ENCODE results near the gene ILF2. TPM values are rescaled to one million over a fixed set of nuclear protein-coding genes. Genes with fewer than 3 reads are reported as not detected.

The ILF2 gene
- polyA plus RNA-seq, 1 of the 3 experiments (the other 2 are of a cell fraction), result 189 TPM

GRCh38 chr1:153642161-153642560, 28.6 kb downstream of the ILF2 start:
- Histone ChIP-seq H3K9me2 (no peaks in the 10 kb centered on the region), H3K9ac (no peak overlapping the region), H2AFZ (ENCODE audit: low read depth) (no peak overlapping the region), H3K4me3 (ENCODE audit: low read depth in 2 of 2, low read length in 1 of 2) (no peak overlapping the region), H4K20me1 (ENCODE audit: insufficient read depth) (no peaks in the 10 kb centered on the region), H3K27ac (ENCODE audit: low read depth in 2 of 2, low read length in 1 of 2) (no peak overlapping the region), H3K9me3 (no peaks in the 10 kb centered on the region), H3K4me2 (no peak overlapping the region), H3K27me3 (ENCODE audit: insufficient read depth) (no peaks in the 10 kb centered on the region), H3F3A (replicated peaks; ENCODE audit: insufficient read depth) (peaks cover 36% of the 10 kb centered on the region), H3K79me2 (ENCODE audit: insufficient read depth) (peaks cover 60% of the 10 kb centered on the region), H3K36me3 (replicated peaks in 1 of 2; ENCODE audit: control insufficient read depth in 1 of 2, insufficient read depth in 2 of 2, low read length in 1 of 2) (peaks cover 82 to 92% of the 10 kb centered on the region in 2 experiments), H3K4me1 (ENCODE audit: control insufficient read depth in 1 of 2, insufficient read depth in 2 of 2, low read depth in 1 of 2, low read length in 1 of 2) (no peaks in the 10 kb centered on the region)
- ChIA-PET CTCF (no interaction called here), POLR2A (no interaction called here)
- DNase-seq, result no peak
- no peak for TF ChIP-seq FOXM1 (IDR thresholded peaks at IDR 0.05; ENCODE audit: low read depth)
- TF ChIP-seq GABPA (IDR thresholded peaks at IDR 0.05; ENCODE audit: low read depth), result no peak
- no peak for TF ChIP-seq RAD21 (IDR thresholded peaks at IDR 0.05; ENCODE audit: low read length)
- no peak for TF ChIP-seq TCF12 (IDR thresholded peaks at IDR 0.05)
- no peak for TF ChIP-seq MEF2A (IDR thresholded peaks at IDR 0.05; ENCODE audit: borderline replicate concordance, low read depth)
- TF ChIP-seq TAF1 (IDR thresholded peaks at IDR 0.05; ENCODE audit: borderline replicate concordance, low read depth, low read length), result no peak
- no peak for TF ChIP-seq CHD2 (IDR thresholded peaks at IDR 0.05; ENCODE audit: low read length, partially characterized antibody)
- TF ChIP-seq USF1 (IDR thresholded peaks at IDR 0.05; ENCODE audit: borderline replicate concordance, low read depth), result no peak
- no peak for TF ChIP-seq NFIC (IDR thresholded peaks at IDR 0.05; ENCODE audit: borderline replicate concordance)
- no peak for TF ChIP-seq RFX5 (IDR thresholded peaks at IDR 0.05; ENCODE audit: low read length)
- TF ChIP-seq JUND (IDR thresholded peaks at IDR 0.05), result no peak
- TF ChIP-seq YY1 (IDR thresholded peaks at IDR 0.05; ENCODE audit: low read depth), result no peak
- no peak for TF ChIP-seq RXRA (IDR thresholded peaks at IDR 0.05; ENCODE audit: borderline replicate concordance, low read depth)
- no peak for TF ChIP-seq EP300 (IDR thresholded peaks at IDR 0.05; ENCODE audit: borderline replicate concordance in 1 of 2, low read depth in 1 of 2, low read length in 1 of 2)
- no peak for TF ChIP-seq FOXJ3 (CRISPR knock-in tag; IDR thresholded peaks at IDR 0.05)
- no peak for TF ChIP-seq POLR2AphosphoS5 (IDR thresholded peaks at IDR 0.05; ENCODE audit: low read depth, low read length)
- TF ChIP-seq SMC3 (IDR thresholded peaks at IDR 0.05; ENCODE audit: low read depth, low read length), result no peak
- no peak for TF ChIP-seq CTCF (IDR thresholded peaks at IDR 0.05)
- 92% methylated on average over 11 of the region's 11 CpGs for WGBS (ENCODE audit: low lambda C conversion rate)

- Histone ChIP-seq H3K27ac (ENCODE audit: low read depth in 2 of 2, low read length in 1 of 2) (no peak overlapping the region), H3K79me2 (ENCODE audit: insufficient read depth) (peaks cover 73% of the 10 kb centered on the region), H4K20me1 (ENCODE audit: insufficient read depth) (no peaks in the 10 kb centered on the region; the same call in 1 of the 2 replicates), H3K9me2 (no peaks in the 10 kb centered on the region), H3K4me1 (ENCODE audit: control insufficient read depth in 1 of 2, insufficient read depth in 2 of 2, low read depth in 1 of 2, low read length in 1 of 2) (no peaks in the 10 kb centered on the region; a peak in 1 of 4 replicates), H3F3A (replicated peaks; ENCODE audit: insufficient read depth) (peaks cover 34% of the 10 kb centered on the region), H3K9ac (no peak overlapping the region), H2AFZ (ENCODE audit: low read depth) (no peak overlapping the region), H3K4me3 (ENCODE audit: low read depth in 2 of 2, low read length in 1 of 2) (no peak overlapping the region), H3K4me2 (no peak overlapping the region), H3K27me3 (ENCODE audit: insufficient read depth) (no peaks in the 10 kb centered on the region), H3K9me3 (no peaks in the 10 kb centered on the region), H3K36me3 (replicated peaks in 1 of 2; ENCODE audit: control insufficient read depth in 1 of 2, insufficient read depth in 2 of 2, low read length in 1 of 2) (peaks cover 90 to 96% of the 10 kb centered on the region in 2 experiments)
- no peak for DNase-seq
- POLR2A ChIA-PET, result no interaction called here
- TF ChIP-seq RFX5 (IDR thresholded peaks at IDR 0.05; ENCODE audit: low read length), result no peak
- no peak for TF ChIP-seq RCOR1 (IDR thresholded peaks at IDR 0.05; ENCODE audit: low read length)
- TF ChIP-seq PBX3 (IDR thresholded peaks at IDR 0.05), result no peak
- no peak for TF ChIP-seq FOSL2 (IDR thresholded peaks at IDR 0.05; ENCODE audit: borderline replicate concordance, low read depth)
- no peak for TF ChIP-seq FOXJ3 (CRISPR knock-in tag; IDR thresholded peaks at IDR 0.05)
- TF ChIP-seq USF1 (IDR thresholded peaks at IDR 0.05; ENCODE audit: borderline replicate concordance, low read depth), result no peak
- TF ChIP-seq NFIC (IDR thresholded peaks at IDR 0.05; ENCODE audit: borderline replicate concordance), result no peak
- TF ChIP-seq CHD2 (IDR thresholded peaks at IDR 0.05; ENCODE audit: low read length, partially characterized antibody), result no peak
- no peak for TF ChIP-seq NRF1 (IDR thresholded peaks at IDR 0.05; ENCODE audit: low read depth, low read length)
- CTCF ChIA-PET, result interaction anchor here (1.0 to 1.2 kb wide), 2 partner anchors 14 to 42 kb away, joined by 3 to 4 read pairs; no protein-coding TSS in a partner anchor
- 84% methylated on average over 6 of the region's 6 CpGs for WGBS (ENCODE audit: low lambda C conversion rate)
These were observed 29.9 kb downstream of the ILF2 start for GRCh38 chr1:153640861-153641260.

All from SK-N-SH (cell line).